ENCODE results near the gene UGT1A3. TPM values are rescaled to one million over a fixed set of nuclear protein-coding genes. Genes with fewer than 3 reads are reported as not detected.

Gene UGT1A3
- total and polyA plus RNA-seq, 8 donors, result 1.3 to 10.7 (median 7.8) TPM; not detected in 4

DNA sequence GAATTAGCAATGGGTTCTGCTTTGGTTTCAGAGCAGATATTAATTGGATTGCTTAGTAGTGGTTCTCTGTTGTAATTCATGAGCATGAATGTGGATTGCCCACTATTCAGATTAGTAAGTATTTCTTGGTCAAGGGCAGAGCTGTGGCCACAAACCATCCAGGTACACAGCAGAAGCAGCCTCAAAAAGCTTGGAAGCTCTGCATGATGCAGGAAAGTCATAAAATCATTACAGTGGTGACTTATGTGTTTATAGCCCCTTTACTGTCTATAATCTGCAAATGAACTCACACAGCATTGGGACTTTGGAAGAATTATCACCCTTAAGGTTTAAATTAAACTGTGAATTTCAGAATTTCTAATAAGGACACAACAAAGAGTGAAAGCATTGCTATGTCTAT lies 29.3 kb downstream of the UGT1A3 start:
- H3K9me3 ChIP-seq, result no peaks in the 10 kb centered on the region
- peaks cover 0 to 5% (median 0%) of the 10 kb centered on the region in 4 donors for H3K4me1 ChIP-seq
- H3K4me3 ChIP-seq, result no peak overlapping the region
- no peaks in the 10 kb centered on the region for H3K27me3 ChIP-seq
- intact Hi-C loops (cut with DNase I; ENCODE audit: low total_unique reads), result no loop called here
- no peaks in the 10 kb centered on the region for H3K36me3 ChIP-seq
- H3K27ac ChIP-seq, result no peak overlapping the region
- no peak for DNase-seq
- TF ChIP-seq POLR2AphosphoS5 (IDR thresholded peaks at IDR 0.05) (no peak), POLR2A (IDR thresholded peaks at IDR 0.05) (no peak), CTCF (IDR thresholded peaks at IDR 0.05) (no peak), EP300 (IDR thresholded peaks at IDR 0.05) (no peak)

DNA sequence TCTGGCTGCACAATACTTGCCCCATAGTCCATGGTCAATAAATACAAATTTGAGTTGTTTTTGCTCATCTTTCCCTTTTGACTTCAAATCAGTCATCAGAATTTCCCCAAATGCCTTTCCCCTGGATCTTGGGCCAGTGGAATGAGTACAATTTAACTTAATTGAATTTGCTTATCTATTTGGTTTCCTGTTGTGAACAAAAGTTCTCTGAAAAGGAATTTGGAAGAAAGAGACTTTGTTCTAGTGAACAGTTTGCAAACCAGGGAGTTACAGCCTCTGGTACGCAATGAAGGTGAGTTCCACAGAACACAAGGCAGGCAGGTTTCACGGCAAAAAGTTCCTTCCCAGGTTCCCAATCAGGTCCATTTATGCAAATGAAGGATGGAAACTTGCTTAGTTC lies 30.0 kb downstream of the UGT1A3 start:
- H3K4me3 ChIP-seq, result no peak overlapping the region
- no peaks in the 10 kb centered on the region for H3K9me3 ChIP-seq
- no peak for DNase-seq
- no peaks in the 10 kb centered on the region for H3K36me3 ChIP-seq
- 85 to 95% (median 88%) methylated on average over 2 of the region's 2 CpGs for WGBS, 5 donors
- no peak for TF ChIP-seq EP300 (IDR thresholded peaks at IDR 0.05)
- TF ChIP-seq CTCF (IDR thresholded peaks at IDR 0.05), result no peak
- no peak for TF ChIP-seq POLR2AphosphoS5 (IDR thresholded peaks at IDR 0.05)
- H3K27me3 ChIP-seq, result no peaks in the 10 kb centered on the region
- intact Hi-C loops (cut with DNase I; ENCODE audit: low total_unique reads), result no loop called here
- peaks cover 0 to 5% (median 0%) of the 10 kb centered on the region in 4 donors for H3K4me1 ChIP-seq
- H3K27ac ChIP-seq, result no peak overlapping the region

DNA sequence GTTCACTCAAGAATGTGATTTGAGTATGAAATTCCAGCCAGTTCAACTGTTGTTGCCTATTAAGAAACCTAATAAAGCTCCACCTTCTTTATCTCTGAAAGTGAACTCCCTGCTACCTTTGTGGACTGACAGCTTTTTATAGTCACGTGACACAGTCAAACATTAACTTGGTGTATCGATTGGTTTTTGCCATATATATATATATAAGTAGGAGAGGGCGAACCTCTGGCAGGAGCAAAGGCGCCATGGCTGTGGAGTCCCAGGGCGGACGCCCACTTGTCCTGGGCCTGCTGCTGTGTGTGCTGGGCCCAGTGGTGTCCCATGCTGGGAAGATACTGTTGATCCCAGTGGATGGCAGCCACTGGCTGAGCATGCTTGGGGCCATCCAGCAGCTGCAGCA lies 31.2 kb downstream of the UGT1A3 start, which contains the start of gene UGT1A1:
TSS of gene UGT1A1 (plus strand) at position 228 of the 400 bp plus-strand sequence. CDS start at position 246, 18 bp downstream.
- no peak for TF ChIP-seq POLR2A (IDR thresholded peaks at IDR 0.05)
- no peak for TF ChIP-seq POLR2AphosphoS5 (IDR thresholded peaks at IDR 0.05)
- no peak for TF ChIP-seq EP300 (IDR thresholded peaks at IDR 0.05)
- TF ChIP-seq CTCF (IDR thresholded peaks at IDR 0.05), result no peak
- 72 to 80% (median 77%) methylated on average over 6 of the region's 6 CpGs for WGBS, 5 donors
- H3K4me1 ChIP-seq, result peaks cover 0 to 5% (median 0%) of the 10 kb centered on the region in 4 donors
- H3K36me3 ChIP-seq, result no peaks in the 10 kb centered on the region
- DNase-seq, result peak in 1 of 2 donors; percentile 36
- H3K9me3 ChIP-seq, result no peaks in the 10 kb centered on the region
- intact Hi-C loops (cut with DNase I; ENCODE audit: low total_unique reads), result no loop called here
- H3K27me3 ChIP-seq, result no peaks in the 10 kb centered on the region
- H3K27ac ChIP-seq, result no peak within 1 kb of the TSS
- no peak within 1 kb of the TSS for H3K4me3 ChIP-seq

- no peaks in the 10 kb centered on the region for H3K27me3 ChIP-seq
- DNase-seq, result no peak
- peaks cover 0 to 5% (median 0%) of the 10 kb centered on the region in 4 donors for H3K4me1 ChIP-seq
- H3K9me3 ChIP-seq, result no peaks in the 10 kb centered on the region
- TF ChIP-seq EP300 (IDR thresholded peaks at IDR 0.05) (no peak), CTCF (IDR thresholded peaks at IDR 0.05) (no peak), POLR2AphosphoS5 (IDR thresholded peaks at IDR 0.05) (no peak), POLR2A (IDR thresholded peaks at IDR 0.05) (no peak)
- H3K36me3 ChIP-seq, result no peaks in the 10 kb centered on the region
- intact Hi-C loops (cut with DNase I; ENCODE audit: low total_unique reads), result no loop called here
- no peak overlapping the region for H3K27ac ChIP-seq
- 76 to 91% (median 87%) methylated on average over 4 of the region's 4 CpGs for WGBS, 5 donors
- no peak overlapping the region for H3K4me3 ChIP-seq
Observed at GRCh38 chr2:233761040-233761769, 32.4 kb downstream of the UGT1A3 start.
